IMR-90 (cell line): ENCODE results near the gene FAM221A. TPM values are rescaled to one million over a fixed set of nuclear protein-coding genes. Genes with fewer than 3 reads are reported as not detected.

Experiments used
- ATAC-seq: fragments of 200-7000 bp; cut with Tn5 transposase; 2 replicates; pipeline ENCODE4 v1.9.1; 2020; ENCODE audit warnings: low read depth, mild to moderate bottlenecking, moderate library complexity
- BruUV-seq: library from RNA; stranded (reverse); fragments of 400-500 nt; replicated peaks from 2 replicates; lab custom pipeline; 2021; lab: Mats Ljungman, UMichigan
- CTCF ChIA-PET: fragments of 300-600 bp; formaldehyde crosslinking; extraction: SDS; loops from one replicate; lab custom pipeline; 2021; ENCODE audit warnings: antibody characterized with exemption; lab: Yijun Ruan, JAX
- POLR2A ChIA-PET: fragments of 300-600 bp; sonication (Branson Sonifier 250); formaldehyde crosslinking; loops from one replicate; lab custom pipeline; 2022; ENCODE audit warnings: antibody characterized with exemption; ENCODE audit not compliant: unreplicated experiment; lab: Charles Lee
- DNase-seq: peaks from one replicate; pipeline ENCODE4 v3.0.0; 2013
- H2AFZ ChIP-seq: replicated peaks from 2 replicates; pipeline ENCODE3; 2013; ENCODE audit warnings: low read length, mild to moderate bottlenecking; ENCODE audit not compliant: poor library complexity
- H2AK5ac ChIP-seq: 2 replicates; pipeline ENCODE4 v1.6.1; 2013; ENCODE audit warnings: low read depth, low read length, inconsistent platforms
- H2AK9ac ChIP-seq: replicated peaks from 2 replicates; pipeline ENCODE3; 2013; ENCODE audit warnings: mild to moderate bottlenecking, low read depth, low read length, moderate library complexity; ENCODE audit not compliant: poor library complexity
- H2BK120ac ChIP-seq: 2 replicates; pipeline ENCODE4 v1.6.1; 2013; ENCODE audit warnings: low read depth, low read length, inconsistent platforms
- H2BK15ac ChIP-seq: 3 replicates; pipeline ENCODE4 v1.6.1; 2013; ENCODE audit warnings: low read depth, low read length, inconsistent platforms
- H2BK20ac ChIP-seq: 2 replicates; pipeline ENCODE4 v1.6.1; 2013; ENCODE audit warnings: low read depth, mild to moderate bottlenecking, inconsistent platforms, low read length, moderate library complexity
- H2BK5ac ChIP-seq: 2 replicates; pipeline ENCODE4 v1.6.1; 2013; ENCODE audit warnings: mild to moderate bottlenecking, low read depth, low read length, inconsistent platforms; ENCODE audit not compliant: poor library complexity, severe bottlenecking
- H3K14ac ChIP-seq: replicated peaks from 2 replicates; pipeline ENCODE4 v1.6.1; 2013; ENCODE audit warnings: low read depth, low read length, inconsistent platforms
- H3K18ac ChIP-seq: 2 replicates; pipeline ENCODE4 v1.6.1; 2013; ENCODE audit warnings: low read depth, low read length, control low read depth
- H3K23ac ChIP-seq: 2 replicates; pipeline ENCODE4 v1.6.1; 2013; ENCODE audit warnings: low read depth, low read length, inconsistent platforms
- H3K27ac ChIP-seq: 2 replicates; pipeline ENCODE4 v1.5.1; 2013; ENCODE audit warnings: mild to moderate bottlenecking, control low read depth, low read length; ENCODE audit not compliant: insufficient read depth
- H3K27me3 ChIP-seq: 2 replicates; pipeline ENCODE4 v1.6.1; 2013; ENCODE audit warnings: low read length; ENCODE audit not compliant: control insufficient read depth, insufficient read depth
- H3K36me3 ChIP-seq: 2 replicates; pipeline ENCODE4 v1.6.1; 2013; ENCODE audit warnings: low read length, mixed read lengths; ENCODE audit not compliant: control insufficient read depth, insufficient read depth
- H3K4ac ChIP-seq: 2 replicates; pipeline ENCODE4 v1.6.1; 2013; ENCODE audit warnings: low read depth, low read length, inconsistent platforms
- H3K4me1 ChIP-seq: 2 replicates; pipeline ENCODE4 v1.6.1; 2013; ENCODE audit warnings: low read length, mixed read lengths; ENCODE audit not compliant: control insufficient read depth, insufficient read depth
- H3K4me2 ChIP-seq: 2 replicates; pipeline ENCODE4 v1.6.1; 2013; ENCODE audit warnings: low read depth, mild to moderate bottlenecking, control low read depth, low read length, moderate library complexity
- H3K4me3 ChIP-seq: 2 replicates; pipeline ENCODE4 v1.5.1; 2013; ENCODE audit warnings: low read depth, mild to moderate bottlenecking, control low read depth, low read length, moderate library complexity; ENCODE audit not compliant: insufficient read depth
- H3K56ac ChIP-seq: 2 replicates; pipeline ENCODE4 v1.6.1; 2013; ENCODE audit warnings: low read length, inconsistent platforms; ENCODE audit not compliant: insufficient read depth; ENCODE audit errors: extremely low read depth
- H3K79me1 ChIP-seq, 2 experiments: 2 replicates each; pipeline ENCODE4 v1.6.1; 2013; ENCODE audit warnings: low read length in 2 of 2, inconsistent platforms in 1 of 2, low read depth in 1 of 2
- H3K9ac ChIP-seq: 2 replicates; pipeline ENCODE4 v1.6.1; 2013; ENCODE audit warnings: low read depth, low read length, control low read depth
- H3K9me1 ChIP-seq: 2 replicates; pipeline ENCODE4 v1.6.1; 2013; ENCODE audit warnings: low read length, inconsistent platforms; ENCODE audit not compliant: insufficient read depth
- H3K9me3 ChIP-seq: 2 replicates; pipeline ENCODE4 v1.6.1; 2013; ENCODE audit warnings: low read length; ENCODE audit not compliant: control insufficient read depth, insufficient read depth
- H4K20me1 ChIP-seq: 2 replicates; pipeline ENCODE4 v1.6.1; 2013; ENCODE audit warnings: low read length, inconsistent platforms; ENCODE audit not compliant: insufficient read depth
- H4K5ac ChIP-seq: 2 replicates; pipeline ENCODE4 v1.6.1; 2013; ENCODE audit warnings: mild to moderate bottlenecking, low read depth, low read length, control low read depth
- H4K8ac ChIP-seq, 2 experiments: 2 replicates each; pipeline ENCODE4 v1.6.1; 2013; ENCODE audit warnings: low read depth in 2 of 2, low read length in 2 of 2, control low read depth in 1 of 2, inconsistent platforms in 1 of 2
- H4K91ac ChIP-seq: 2 replicates; pipeline ENCODE4 v1.6.1; 2013; ENCODE audit warnings: low read depth, low read length, inconsistent platforms; ENCODE audit not compliant: insufficient read depth
- BHLHE40 ChIP-seq: fragments of 150-350 bp; IDR thresholded peaks from 2 replicates; pipeline ENCODE4 v1.6.1; 2016; ENCODE audit warnings: mild to moderate bottlenecking, low read depth, low read length
- FOS ChIP-seq: fragments of 150-350 bp; IDR thresholded peaks from 2 replicates; pipeline ENCODE4 v1.6.1; 2016; ENCODE audit warnings: low read depth, low read length
- MAFK ChIP-seq: IDR thresholded peaks from 2 replicates; pipeline ENCODE4 v1.6.1; 2012; ENCODE audit warnings: low read depth, low read length, improper control_type of control experiment
- MAZ ChIP-seq: IDR thresholded peaks from 2 replicates; pipeline ENCODE4 v1.6.1; 2012; ENCODE audit warnings: low read depth, mild to moderate bottlenecking, low read length, improper control_type of control experiment, moderate library complexity, borderline replicate concordance
- MXI1 ChIP-seq: IDR thresholded peaks from 2 replicates; pipeline ENCODE4 v1.6.1; 2012; ENCODE audit warnings: low read depth, mild to moderate bottlenecking, low read length, moderate library complexity, borderline replicate concordance
- SMC3 ChIP-seq: fragments of 150-350 bp; IDR thresholded peaks from 2 replicates; pipeline ENCODE4 v1.6.1; 2016; ENCODE audit warnings: low read depth, mild to moderate bottlenecking, antibody characterized with exemption, low read length, moderate library complexity
- WGBS, 2 experiments: methylation state at CpG; one replicate each; pipeline versions ENCODE4 v1.1.5 to v1.1.7; 2013; ENCODE audit warnings: missing lambda C conversion rate in 2 of 2; ENCODE audit not compliant: insufficient read length in 1 of 2; ENCODE audit errors: extremely low coverage in 2 of 2; 5-methylcytosine and 5-hydroxymethylcytosine counted together
- dilution Hi-C: fragments of 300-500 bp; cut with HindIII; formaldehyde crosslinking; loops from one replicate; pipeline ENCODE4 v1.14.3; 2018; ENCODE audit warnings: low sequenced_read_pairs; ENCODE audit not compliant: unreplicated experiment
- in situ Hi-C: fragments of 300-500 bp; cut with MboI; formaldehyde crosslinking; loops from 3 replicates; pipeline ENCODE4 v1.14.3; 2019; ENCODE audit warnings: low sequenced_read_pairs, inconsistent platforms, mixed read lengths
- intact Hi-C: fragments of 100-400 bp; cut with micrococcal nuclease; formaldehyde crosslinking; loops from 2 replicates; pipeline ENCODE4 v1.10.0; 2022
- polyA plus RNA-seq, 3 experiments: library from polyadenylated mRNA; depleted of rRNA; stranded (reverse); fragments of >200 nt; gene quantifications; 2 replicates each; pipeline ENCODE4 v1.2.3, GENCODE V29; 2012; ENCODE audit warnings: low replicate concordance in 1 of 3
- total RNA-seq: library from RNA; depleted of rRNA; stranded (reverse); fragments of >200 nt; gene quantifications from 2 replicates; pipeline ENCODE4 v1.2.3, GENCODE V29; 2012
- TF ChIP-seq, protein P1 (sequence below): fragments of 150-350 bp; IDR thresholded peaks from 2 replicates; pipeline ENCODE4 v1.6.1; 2016; ENCODE audit warnings: low read depth, mild to moderate bottlenecking, low read length, moderate library complexity, borderline replicate concordance

FAM221A gene
- total and polyA plus RNA-seq, 2 of the 4 experiments (the other 2 are of a cell fraction) = 1.1 to 2.1 TPM

DNA sequence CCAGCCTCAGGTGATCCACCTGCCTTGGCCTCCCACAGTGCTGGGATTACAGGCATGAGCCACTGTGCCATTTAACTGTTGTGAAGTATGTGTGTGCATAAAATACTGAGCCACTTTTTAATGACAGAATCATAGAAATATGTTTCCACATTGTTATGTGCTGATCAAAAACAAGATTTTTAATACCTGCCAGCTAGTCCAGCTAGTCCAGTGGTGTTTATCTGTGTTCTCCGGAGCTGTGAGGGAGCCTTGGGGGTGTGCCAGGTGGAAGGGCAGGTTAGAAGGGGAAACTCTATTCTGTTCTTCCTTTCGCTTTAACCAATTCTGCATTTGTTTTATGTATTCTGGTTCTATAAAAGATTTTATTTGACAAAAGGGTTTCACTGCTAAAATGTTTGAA lies 7.0 kb downstream of the FAM221A start:
- peak overlapping the region; percentile 71; the same call in 1 of the 2 replicates for H3K14ac ChIP-seq
- peak; percentile 64 for ATAC-seq
- no TSS peak for BruUV-seq
- H4K91ac ChIP-seq = no peak overlapping the region
- dilution Hi-C loops = no loop called here
- no peak overlapping the region for H3K56ac ChIP-seq
- DNase-seq = peak; percentile 43
- in situ Hi-C loops = loop anchor here (10.0 kb wide), 1 partner anchor 92 kb away; the partner anchor contains the start of gene CCDC126
- no peak overlapping the region for H4K8ac ChIP-seq
- no CpG with 5 or more reads among the region's 2 CpGs for WGBS, 2 experiments
- H2BK5ac ChIP-seq = no peak overlapping the region
- no peak for TF ChIP-seq MAZ
- TF ChIP-seq FOS = no peak
- TF ChIP-seq MAFK = no peak
- TF ChIP-seq BHLHE40 = no peak
- TF ChIP-seq MXI1 = no peak
- no peak for TF ChIP-seq SMC3
- TF ChIP-seq, protein P1, sequence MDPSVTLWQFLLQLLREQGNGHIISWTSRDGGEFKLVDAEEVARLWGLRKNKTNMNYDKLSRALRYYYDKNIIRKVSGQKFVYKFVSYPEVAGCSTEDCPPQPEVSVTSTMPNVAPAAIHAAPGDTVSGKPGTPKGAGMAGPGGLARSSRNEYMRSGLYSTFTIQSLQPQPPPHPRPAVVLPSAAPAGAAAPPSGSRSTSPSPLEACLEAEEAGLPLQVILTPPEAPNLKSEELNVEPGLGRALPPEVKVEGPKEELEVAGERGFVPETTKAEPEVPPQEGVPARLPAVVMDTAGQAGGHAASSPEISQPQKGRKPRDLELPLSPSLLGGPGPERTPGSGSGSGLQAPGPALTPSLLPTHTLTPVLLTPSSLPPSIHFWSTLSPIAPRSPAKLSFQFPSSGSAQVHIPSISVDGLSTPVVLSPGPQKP = no peak
- H3K4ac ChIP-seq = no peak overlapping the region
- H2AK9ac ChIP-seq = no peak overlapping the region
- no peak overlapping the region; the same call in 1 of the 2 replicates for H3K27ac ChIP-seq
- no peak overlapping the region for H2BK120ac ChIP-seq
- H3K27me3 ChIP-seq = no peaks in the 10 kb centered on the region
- peak overlapping the region; percentile 54; the same call in 1 of the 2 replicates for H3K4me2 ChIP-seq
- H3K4me1 ChIP-seq = no peaks in the 10 kb centered on the region
- H2AFZ ChIP-seq = no peak overlapping the region
- H3K9me1 ChIP-seq = no peaks in the 10 kb centered on the region
- intact Hi-C loops = no loop called here
- no peak overlapping the region for H3K9ac ChIP-seq
- H3K18ac ChIP-seq = no peak overlapping the region
- H2BK20ac ChIP-seq = no peak overlapping the region
- H3K4me3 ChIP-seq = no peak overlapping the region
- no peak overlapping the region for H3K23ac ChIP-seq
- H4K5ac ChIP-seq = no peak overlapping the region
- CTCF ChIA-PET = no interaction called here
- POLR2A ChIA-PET = no interaction called here
- no peaks in the 10 kb centered on the region for H3K79me1 ChIP-seq
- H3K9me3 ChIP-seq = no peaks in the 10 kb centered on the region
- H2BK15ac ChIP-seq = no peak overlapping the region
- no peak overlapping the region for H2AK5ac ChIP-seq
- no peaks in the 10 kb centered on the region for H4K20me1 ChIP-seq
- no peaks in the 10 kb centered on the region for H3K36me3 ChIP-seq
